IMR-90 (cell line): Measurements from ENCODE around the gene KLF12. TPM values are rescaled to one million over a fixed set of nuclear protein-coding genes. Genes with fewer than 3 reads are reported as not detected.

Source experiments
- ATAC-seq: fragments of 200-7000 bp; cut with Tn5 transposase; 2 replicates; pipeline ENCODE4 v1.9.1; 2020; ENCODE audit warnings: low read depth, mild to moderate bottlenecking, moderate library complexity
- BruUV-seq: library from RNA; stranded (reverse); fragments of 400-500 nt; replicated peaks from 2 replicates; lab custom pipeline; 2021; lab: Mats Ljungman, UMichigan
- CTCF ChIA-PET: fragments of 300-600 bp; formaldehyde crosslinking; extraction: SDS; loops from one replicate; lab custom pipeline; 2021; ENCODE audit warnings: antibody characterized with exemption; lab: Yijun Ruan, JAX
- POLR2A ChIA-PET: fragments of 300-600 bp; sonication (Branson Sonifier 250); formaldehyde crosslinking; loops from one replicate; lab custom pipeline; 2022; ENCODE audit warnings: antibody characterized with exemption; ENCODE audit not compliant: unreplicated experiment; lab: Charles Lee
- DNase-seq: peaks from one replicate; pipeline ENCODE4 v3.0.0; 2013
- H2AFZ ChIP-seq: replicated peaks from 2 replicates; pipeline ENCODE3; 2013; ENCODE audit warnings: low read length, mild to moderate bottlenecking; ENCODE audit not compliant: poor library complexity
- H2AK5ac ChIP-seq: 2 replicates; pipeline ENCODE4 v1.6.1; 2013; ENCODE audit warnings: low read depth, low read length, inconsistent platforms
- H2AK9ac ChIP-seq: replicated peaks from 2 replicates; pipeline ENCODE3; 2013; ENCODE audit warnings: mild to moderate bottlenecking, low read depth, low read length, moderate library complexity; ENCODE audit not compliant: poor library complexity
- H2BK120ac ChIP-seq: 2 replicates; pipeline ENCODE4 v1.6.1; 2013; ENCODE audit warnings: low read depth, low read length, inconsistent platforms
- H2BK15ac ChIP-seq: 3 replicates; pipeline ENCODE4 v1.6.1; 2013; ENCODE audit warnings: low read depth, low read length, inconsistent platforms
- H2BK20ac ChIP-seq: 2 replicates; pipeline ENCODE4 v1.6.1; 2013; ENCODE audit warnings: low read depth, mild to moderate bottlenecking, inconsistent platforms, low read length, moderate library complexity
- H2BK5ac ChIP-seq: 2 replicates; pipeline ENCODE4 v1.6.1; 2013; ENCODE audit warnings: mild to moderate bottlenecking, low read depth, low read length, inconsistent platforms; ENCODE audit not compliant: poor library complexity, severe bottlenecking
- H3K14ac ChIP-seq: replicated peaks from 2 replicates; pipeline ENCODE4 v1.6.1; 2013; ENCODE audit warnings: low read depth, low read length, inconsistent platforms
- H3K18ac ChIP-seq: 2 replicates; pipeline ENCODE4 v1.6.1; 2013; ENCODE audit warnings: low read depth, low read length, control low read depth
- H3K23ac ChIP-seq: 2 replicates; pipeline ENCODE4 v1.6.1; 2013; ENCODE audit warnings: low read depth, low read length, inconsistent platforms
- H3K27ac ChIP-seq: 2 replicates; pipeline ENCODE4 v1.5.1; 2013; ENCODE audit warnings: mild to moderate bottlenecking, control low read depth, low read length; ENCODE audit not compliant: insufficient read depth
- H3K27me3 ChIP-seq: 2 replicates; pipeline ENCODE4 v1.6.1; 2013; ENCODE audit warnings: low read length; ENCODE audit not compliant: control insufficient read depth, insufficient read depth
- H3K36me3 ChIP-seq: 2 replicates; pipeline ENCODE4 v1.6.1; 2013; ENCODE audit warnings: low read length, mixed read lengths; ENCODE audit not compliant: control insufficient read depth, insufficient read depth
- H3K4ac ChIP-seq: 2 replicates; pipeline ENCODE4 v1.6.1; 2013; ENCODE audit warnings: low read depth, low read length, inconsistent platforms
- H3K4me1 ChIP-seq: 2 replicates; pipeline ENCODE4 v1.6.1; 2013; ENCODE audit warnings: low read length, mixed read lengths; ENCODE audit not compliant: control insufficient read depth, insufficient read depth
- H3K4me2 ChIP-seq: 2 replicates; pipeline ENCODE4 v1.6.1; 2013; ENCODE audit warnings: low read depth, mild to moderate bottlenecking, control low read depth, low read length, moderate library complexity
- H3K4me3 ChIP-seq: 2 replicates; pipeline ENCODE4 v1.5.1; 2013; ENCODE audit warnings: low read depth, mild to moderate bottlenecking, control low read depth, low read length, moderate library complexity; ENCODE audit not compliant: insufficient read depth
- H3K56ac ChIP-seq: 2 replicates; pipeline ENCODE4 v1.6.1; 2013; ENCODE audit warnings: low read length, inconsistent platforms; ENCODE audit not compliant: insufficient read depth; ENCODE audit errors: extremely low read depth
- H3K79me1 ChIP-seq, 2 experiments: 2 replicates each; pipeline ENCODE4 v1.6.1; 2013; ENCODE audit warnings: low read length in 2 of 2, inconsistent platforms in 1 of 2, low read depth in 1 of 2
- H3K9ac ChIP-seq: 2 replicates; pipeline ENCODE4 v1.6.1; 2013; ENCODE audit warnings: low read depth, low read length, control low read depth
- H3K9me1 ChIP-seq: 2 replicates; pipeline ENCODE4 v1.6.1; 2013; ENCODE audit warnings: low read length, inconsistent platforms; ENCODE audit not compliant: insufficient read depth
- H3K9me3 ChIP-seq: 2 replicates; pipeline ENCODE4 v1.6.1; 2013; ENCODE audit warnings: low read length; ENCODE audit not compliant: control insufficient read depth, insufficient read depth
- H4K20me1 ChIP-seq: 2 replicates; pipeline ENCODE4 v1.6.1; 2013; ENCODE audit warnings: low read length, inconsistent platforms; ENCODE audit not compliant: insufficient read depth
- H4K5ac ChIP-seq: 2 replicates; pipeline ENCODE4 v1.6.1; 2013; ENCODE audit warnings: mild to moderate bottlenecking, low read depth, low read length, control low read depth
- H4K8ac ChIP-seq, 2 experiments: 2 replicates each; pipeline ENCODE4 v1.6.1; 2013; ENCODE audit warnings: low read depth in 2 of 2, low read length in 2 of 2, control low read depth in 1 of 2, inconsistent platforms in 1 of 2
- H4K91ac ChIP-seq: 2 replicates; pipeline ENCODE4 v1.6.1; 2013; ENCODE audit warnings: low read depth, low read length, inconsistent platforms; ENCODE audit not compliant: insufficient read depth
- CHD1 ChIP-seq: IDR thresholded peaks from 2 replicates; pipeline ENCODE4 v1.6.1; 2012; ENCODE audit warnings: low read depth, low read length, improper control_type of control experiment
- WGBS, 2 experiments: methylation state at CpG; one replicate each; pipeline versions ENCODE4 v1.1.5 to v1.1.7; 2013; ENCODE audit warnings: missing lambda C conversion rate in 2 of 2; ENCODE audit not compliant: insufficient read length in 1 of 2; ENCODE audit errors: extremely low coverage in 2 of 2; 5-methylcytosine and 5-hydroxymethylcytosine counted together
- dilution Hi-C: fragments of 300-500 bp; cut with HindIII; formaldehyde crosslinking; loops from one replicate; pipeline ENCODE4 v1.14.3; 2018; ENCODE audit warnings: low sequenced_read_pairs; ENCODE audit not compliant: unreplicated experiment
- in situ Hi-C: fragments of 300-500 bp; cut with MboI; formaldehyde crosslinking; loops from 3 replicates; pipeline ENCODE4 v1.14.3; 2019; ENCODE audit warnings: low sequenced_read_pairs, inconsistent platforms, mixed read lengths
- intact Hi-C: fragments of 100-400 bp; cut with micrococcal nuclease; formaldehyde crosslinking; loops from 2 replicates; pipeline ENCODE4 v1.10.0; 2022
- polyA plus RNA-seq, 3 experiments: library from polyadenylated mRNA; depleted of rRNA; stranded (reverse); fragments of >200 nt; gene quantifications; 2 replicates each; pipeline ENCODE4 v1.2.3, GENCODE V29; 2012; ENCODE audit warnings: low replicate concordance in 1 of 3
- total RNA-seq: library from RNA; depleted of rRNA; stranded (reverse); fragments of >200 nt; gene quantifications from 2 replicates; pipeline ENCODE4 v1.2.3, GENCODE V29; 2012

Gene KLF12
- total and polyA plus RNA-seq, 2 of the 4 experiments (the other 2 are of a cell fraction) = 8.8 to 44.8 TPM

- Histone ChIP-seq H4K20me1 (no peaks in the 10 kb centered on the region), H2BK20ac (no peak overlapping the region), H3K4me1 (peaks cover 8% of the 10 kb centered on the region), H3K27me3 (no peaks in the 10 kb centered on the region), H4K5ac (no peak overlapping the region), H4K8ac (no peak overlapping the region), H3K14ac (no peak overlapping the region), H3K36me3 (no peaks in the 10 kb centered on the region), H3K4ac (no peak overlapping the region), H3K23ac (no peak overlapping the region), H3K4me2 (no peak overlapping the region), H2AK9ac (no peak overlapping the region), H3K9ac (no peak overlapping the region), H2BK120ac (no peak overlapping the region), H2BK15ac (no peak overlapping the region), H2BK5ac (no peak overlapping the region), H3K9me3 (no peaks in the 10 kb centered on the region), H3K4me3 (no peak overlapping the region), H3K18ac (no peak overlapping the region), H3K79me1 (no peaks in the 10 kb centered on the region), H2AFZ (no peak overlapping the region), H2AK5ac (no peak overlapping the region), H3K9me1 (no peaks in the 10 kb centered on the region; the same call in 1 of the 2 replicates), H4K91ac (no peak overlapping the region), H3K56ac (no peak overlapping the region), H3K27ac (no peak overlapping the region)
- BruUV-seq = no TSS peak
- intact Hi-C loops = no loop called here
- POLR2A ChIA-PET = no interaction called here
- TF ChIP-seq CHD1 = no peak
- no CpG with 5 or more reads among the region's 2 CpGs for WGBS, 2 experiments
- DNase-seq (no peak), ATAC-seq (no peak)
- dilution Hi-C loops = no loop called here
- CTCF ChIA-PET = no interaction called here
- in situ Hi-C loops = no loop called here
Measured at GRCh38 chr13:74162782-74163181, 28.6 kb upstream of the KLF12 start.
